GM23338 (cell line): ENCODE measurements around the gene CIB1.

Source experiments
- CREB1 ChIP-seq: fragments of 250-450 bp; sonication (Bioruptor Pico); IDR thresholded peaks from 2 replicates; pipeline ENCODE4 v1.5.0; 2020; ENCODE audit warnings: low read depth, mild to moderate bottlenecking, moderate library complexity
- CTCF ChIP-seq, 2 experiments: fragments of 200-600 bp in 1 of 2; sonication (generic) in 1 of 2; conservative IDR thresholded peaks; 2 replicates each; pipeline versions ENCODE4 v1.5.1 to v1.6.1; 2016 to 2017; ENCODE audit warnings: antibody characterized with exemption in 2 of 2, low read depth in 2 of 2, mild to moderate bottlenecking in 2 of 2, moderate library complexity in 1 of 2
- ETS1 ChIP-seq: IDR thresholded peaks from 2 replicates; pipeline ENCODE4 v1.6.1; 2016; ENCODE audit warnings: antibody characterized with exemption
- EZH2 ChIP-seq: fragments of 200-600 bp; sonication (generic); IDR thresholded peaks from one replicate; pipeline ENCODE4 v1.8.0; 2017; ENCODE audit warnings: antibody characterized with exemption, mild to moderate bottlenecking, low read depth; ENCODE audit not compliant: unreplicated experiment
- EZH2phosphoT487 ChIP-seq: fragments of 200-600 bp; sonication (generic); IDR thresholded peaks from one replicate; pipeline ENCODE4 v1.8.1; 2018; ENCODE audit warnings: antibody characterized with exemption; ENCODE audit not compliant: unreplicated experiment
- POLR2AphosphoS5 ChIP-seq: IDR thresholded peaks from 2 replicates; pipeline ENCODE4 v1.6.1; 2016; ENCODE audit warnings: antibody characterized with exemption, low read depth
- STAT1 ChIP-seq: IDR thresholded peaks from one replicate; pipeline ENCODE4 v1.6.1; 2016; ENCODE audit warnings: antibody characterized with exemption; ENCODE audit not compliant: unreplicated experiment
- ZNF331 ChIP-seq: fragments of 250-450 bp; sonication (Bioruptor Pico); IDR thresholded peaks from 2 replicates; pipeline ENCODE4 v1.5.0; 2020; ENCODE audit warnings: low read depth, mild to moderate bottlenecking, moderate library complexity
- TF ChIP-seq, protein P1 (sequence below): IDR thresholded peaks from one replicate; pipeline ENCODE4 v1.6.1; 2018; ENCODE audit warnings: antibody characterized with exemption; ENCODE audit not compliant: unreplicated experiment

DNA sequence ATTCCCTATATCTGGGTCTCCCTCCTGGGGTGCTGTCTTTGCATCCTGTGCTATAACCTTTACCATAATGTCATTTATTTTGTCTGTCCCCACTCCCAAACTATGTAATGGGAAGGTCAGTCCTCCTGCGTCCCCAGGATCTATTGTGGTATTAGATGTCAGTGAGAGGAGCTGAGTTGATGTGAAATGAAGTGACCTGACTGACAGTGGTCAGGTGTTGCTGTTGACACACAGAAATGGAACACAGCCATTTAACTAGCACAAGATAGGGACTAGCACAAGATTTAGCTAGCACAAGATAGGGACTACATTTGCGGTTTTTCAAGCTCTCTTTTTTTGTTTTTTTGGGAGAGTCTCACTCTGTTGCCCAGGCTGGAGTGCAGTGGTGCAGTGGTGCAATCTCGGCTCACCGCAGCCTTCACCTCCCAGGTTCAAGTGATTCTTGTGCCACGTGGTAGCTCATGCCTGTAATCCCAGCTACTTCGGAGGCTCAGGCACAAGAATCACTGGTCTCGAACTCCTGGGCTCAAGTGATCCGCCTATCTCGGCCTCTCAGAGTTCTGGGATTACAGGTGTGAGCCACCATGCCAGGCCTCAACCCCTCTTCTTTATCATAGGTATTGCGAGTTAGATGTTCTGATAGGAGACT, 36.9 kb upstream of the CIB1 start:
- TF ChIP-seq CTCF (conservative IDR thresholded peaks at IDR 0.05; ENCODE audit: low read depth in 2 of 2) (no peak), POLR2AphosphoS5 (no peak), EZH2 (no peak), STAT1 (no peak), ETS1 (no peak), EZH2phosphoT487 (no peak), ZNF331 (no peak), CREB1 (CRISPR knock-in tag) (no peak)
- TF ChIP-seq, protein P1, sequence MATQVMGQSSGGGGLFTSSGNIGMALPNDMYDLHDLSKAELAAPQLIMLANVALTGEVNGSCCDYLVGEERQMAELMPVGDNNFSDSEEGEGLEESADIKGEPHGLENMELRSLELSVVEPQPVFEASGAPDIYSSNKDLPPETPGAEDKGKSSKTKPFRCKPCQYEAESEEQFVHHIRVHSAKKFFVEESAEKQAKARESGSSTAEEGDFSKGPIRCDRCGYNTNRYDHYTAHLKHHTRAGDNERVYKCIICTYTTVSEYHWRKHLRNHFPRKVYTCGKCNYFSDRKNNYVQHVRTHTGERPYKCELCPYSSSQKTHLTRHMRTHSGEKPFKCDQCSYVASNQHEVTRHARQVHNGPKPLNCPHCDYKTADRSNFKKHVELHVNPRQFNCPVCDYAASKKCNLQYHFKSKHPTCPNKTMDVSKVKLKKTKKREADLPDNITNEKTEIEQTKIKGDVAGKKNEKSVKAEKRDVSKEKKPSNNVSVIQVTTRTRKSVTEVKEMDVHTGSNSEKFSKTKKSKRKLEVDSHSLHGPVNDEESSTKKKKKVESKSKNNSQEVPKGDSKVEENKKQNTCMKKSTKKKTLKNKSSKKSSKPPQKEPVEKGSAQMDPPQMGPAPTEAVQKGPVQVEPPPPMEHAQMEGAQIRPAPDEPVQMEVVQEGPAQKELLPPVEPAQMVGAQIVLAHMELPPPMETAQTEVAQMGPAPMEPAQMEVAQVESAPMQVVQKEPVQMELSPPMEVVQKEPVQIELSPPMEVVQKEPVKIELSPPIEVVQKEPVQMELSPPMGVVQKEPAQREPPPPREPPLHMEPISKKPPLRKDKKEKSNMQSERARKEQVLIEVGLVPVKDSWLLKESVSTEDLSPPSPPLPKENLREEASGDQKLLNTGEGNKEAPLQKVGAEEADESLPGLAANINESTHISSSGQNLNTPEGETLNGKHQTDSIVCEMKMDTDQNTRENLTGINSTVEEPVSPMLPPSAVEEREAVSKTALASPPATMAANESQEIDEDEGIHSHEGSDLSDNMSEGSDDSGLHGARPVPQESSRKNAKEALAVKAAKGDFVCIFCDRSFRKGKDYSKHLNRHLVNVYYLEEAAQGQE: no peak
